HepG2 (cell line): ENCODE data around the gene PRDX6. TPM values are rescaled to one million over a fixed set of nuclear protein-coding genes. Genes with fewer than 3 reads are reported as not detected.
"Not testable (repeated sequence)": the region's sequence is repeated elsewhere in the genome, so short reads cannot be mapped to it uniquely, and the experiment has no call there.

Experiments used
- ATAC-seq: fragments of 200-7000 bp; cut with Tn5 transposase; 3 replicates; pipeline ENCODE4 v1.9.1; 2020; ENCODE audit warnings: mild to moderate bottlenecking, moderate library complexity
- BruUV-seq: library from RNA; stranded (reverse); fragments of 400-500 nt; replicated peaks from 2 replicates; lab custom pipeline; 2021; lab: Mats Ljungman, UMichigan
- CTCF ChIA-PET: fragments of 300-600 bp; formaldehyde crosslinking; extraction: SDS; loops from one replicate; lab custom pipeline; 2021; ENCODE audit warnings: low total read pairs, inconsistent platforms, low intra/inter-chr PET ratio; lab: Yijun Ruan, JAX
- POLR2A ChIA-PET: fragments of 350-600 bp; sonication (Branson Sonifier 250); formaldehyde crosslinking; loops from one replicate; lab custom pipeline; 2020; ENCODE audit warnings: antibody characterized with exemption, inconsistent platforms; lab: Yijun Ruan, JAX
- DNase-seq: peaks from one replicate; pipeline ENCODE4 v3.0.0-alpha.2; 2015; ENCODE audit warnings: low spot score
- FAIRE-seq: peaks from 3 replicates; lab custom pipeline; 2011; peaks lifted over from hg19 to GRCh38; lab: Jason Lieb, UNC
- H2AFZ ChIP-seq: one replicate; pipeline ENCODE4 v1.6.1; 2011; ENCODE audit warnings: low read length, inconsistent platforms
- H3K27ac ChIP-seq: fragments of 300-600 bp; 3 replicates; pipeline ENCODE4 v1.8.0; 2011; ENCODE audit warnings: mixed run types, mild to moderate bottlenecking, mixed read lengths, low read length, inconsistent platforms; ENCODE audit not compliant: insufficient read depth; ENCODE audit errors: extremely low read length
- H3K27me3 ChIP-seq, 2 experiments: fragments of 200-600 bp in 1 of 2; 2 replicates in 1 of 2; 3 replicates in 1 of 2; pipeline versions ENCODE4 v1.6.0 to v1.8.0; 2011; ENCODE audit warnings: low read length in 2 of 2, mild to moderate bottlenecking in 2 of 2, moderate library complexity in 2 of 2, inconsistent platforms in 1 of 2; ENCODE audit not compliant: insufficient read depth in 2 of 2, control insufficient read depth in 1 of 2
- H3K36me3 ChIP-seq, 2 experiments: fragments of 200-600 bp in 1 of 2; replicated peaks in 1 of 2; 2 replicates in 1 of 2; 3 replicates in 1 of 2; pipeline versions ENCODE4 v1.5.1 to v1.8.0; 2011; ENCODE audit warnings: low read length in 2 of 2, inconsistent platforms in 1 of 2; ENCODE audit not compliant: insufficient read depth in 2 of 2, control insufficient read depth in 1 of 2
- H3K4me1 ChIP-seq: 2 replicates; pipeline ENCODE4 v1.5.1; 2012; ENCODE audit warnings: low read length, inconsistent platforms; ENCODE audit not compliant: insufficient read depth
- H3K4me2 ChIP-seq: 2 replicates; pipeline ENCODE4 v1.6.0; 2011; ENCODE audit warnings: low read depth, low read length, inconsistent platforms
- H3K4me3 ChIP-seq, 3 experiments: fragments of 200-600 bp in 1 of 3; sonication (generic), shearing (Covaris generic) in 1 of 3; replicated peaks in 1 of 3; 2 replicates each; pipeline ENCODE4 v1.5.1; 2011 to 2016; ENCODE audit warnings: low read length in 3 of 3, inconsistent platforms in 2 of 3, low read depth in 2 of 3, mild to moderate bottlenecking in 2 of 3, control low read depth in 1 of 3, mixed read lengths in 1 of 3; ENCODE audit not compliant: insufficient read depth in 1 of 3
- H3K79me2 ChIP-seq: one replicate; pipeline ENCODE4 v1.6.1; 2011; ENCODE audit warnings: low read length, inconsistent platforms; ENCODE audit not compliant: insufficient read depth
- H3K9ac ChIP-seq: 2 replicates; pipeline ENCODE4 v1.6.0; 2011; ENCODE audit warnings: mild to moderate bottlenecking, low read depth, low read length, inconsistent platforms; ENCODE audit not compliant: insufficient read depth
- H3K9me3 ChIP-seq: 2 replicates; pipeline ENCODE4 v1.5.1; 2012; ENCODE audit warnings: mild to moderate bottlenecking, low read length
- H4K20me1 ChIP-seq: 2 replicates; pipeline ENCODE4 v1.6.0; 2011; ENCODE audit warnings: inconsistent platforms, mild to moderate bottlenecking, low read length, moderate library complexity; ENCODE audit not compliant: insufficient read depth
- AGO1 ChIP-seq: fragments of 200-400 bp; formaldehyde crosslinking; IDR thresholded peaks from 2 replicates; pipeline ENCODE4 v1.6.1; 2017; ENCODE audit warnings: mild to moderate bottlenecking, low read depth, low read length, moderate library complexity; ENCODE audit not compliant: poor library complexity, severe bottlenecking
- ATF1 ChIP-seq: IDR thresholded peaks from 2 replicates; pipeline ENCODE4 v1.6.1; 2016; ENCODE audit warnings: mild to moderate bottlenecking, control low read depth
- MAFK ChIP-seq, 2 experiments: IDR thresholded peaks in 1 of 2; conservative IDR thresholded peaks in 1 of 2; 2 replicates each; pipeline ENCODE4 v1.6.1; 2011; ENCODE audit warnings: improper control_type of control experiment in 2 of 2, low read length in 2 of 2
- MTF1 ChIP-seq: sonication (generic); formaldehyde crosslinking; IDR thresholded peaks from 2 replicates; pipeline ENCODE4 v1.5.0; 2020; ENCODE audit warnings: missing genetic modification reagents
- TRIM24 ChIP-seq: sonication (generic); formaldehyde crosslinking; IDR thresholded peaks from 2 replicates; pipeline ENCODE4 v1.8.0; 2022; ENCODE audit warnings: mild to moderate bottlenecking, missing genetic modification reagents
- ZNF333 ChIP-seq: sonication (generic); formaldehyde crosslinking; IDR thresholded peaks from 2 replicates; pipeline ENCODE4 v1.4.0; 2020; ENCODE audit warnings: mild to moderate bottlenecking, missing genetic modification reagents, borderline replicate concordance
- ZNF547 ChIP-seq: sonication (generic); formaldehyde crosslinking; IDR thresholded peaks from 2 replicates; pipeline ENCODE4 v1.5.1; 2020; ENCODE audit warnings: mild to moderate bottlenecking, missing genetic modification reagents
- ZNF746 ChIP-seq: sonication (generic); formaldehyde crosslinking; IDR thresholded peaks from 2 replicates; pipeline ENCODE4 v1.8.0; 2022; ENCODE audit warnings: mild to moderate bottlenecking, missing genetic modification reagents
- ZNF883 ChIP-seq: sonication (generic); formaldehyde crosslinking; IDR thresholded peaks from 2 replicates; pipeline ENCODE4 v1.5.1; 2020; ENCODE audit warnings: mild to moderate bottlenecking, missing genetic modification reagents; ENCODE audit errors: not compliant biosample characterization
- ZSCAN31 ChIP-seq: sonication (generic); formaldehyde crosslinking; IDR thresholded peaks from 2 replicates; pipeline ENCODE4 v1.5.0; 2020; ENCODE audit warnings: low read depth, mild to moderate bottlenecking, missing genetic modification reagents
- WGBS: methylation state at CpG from one replicate; pipeline ENCODE4 v1.1.6; 2017; ENCODE audit warnings: low lambda C conversion rate; 5-methylcytosine and 5-hydroxymethylcytosine counted together
- in situ Hi-C: cut with HindIII; loops from 2 replicates; pipeline ENCODE4 v1.10.0; 2017; ENCODE audit warnings: low pct_unique_long_range_greater_than_20kb; ENCODE audit not compliant: extremely low pct_ligation_motif_present
- intact Hi-C: fragments of 100-400 bp; cut with micrococcal nuclease; formaldehyde crosslinking; loops from one replicate; pipeline ENCODE4 v1.10.0; 2022; ENCODE audit not compliant: unreplicated experiment
- polyA plus RNA-seq, 8 experiments: library from polyadenylated mRNA; depleted of rRNA in 3 of 8; stranded (reverse) in 7 of 8; unstranded in 1 of 8; fragments of >200 nt; fragmentation: Illumina TruSeq in 4 of 8; extraction: Trizol in 4 of 8; gene quantifications; 2 replicates each; pipeline versions ENCODE4 v1.2.1 to v1.2.3, GENCODE V29; 2011 to 2016; ENCODE audit warnings: low read depth in 4 of 8, missing spikeins in 1 of 8, mixed read lengths in 1 of 8; ENCODE audit not compliant: insufficient read depth in 1 of 8
- total RNA-seq, 5 experiments: library from RNA; depleted of rRNA; stranded (reverse); fragments of >200 nt; fragmentation: Illumina TruSeq; extraction: Trizol; gene quantifications; 2 replicates each; pipeline ENCODE4 v1.2.3, GENCODE V29; 2016; ENCODE audit warnings: low read depth in 1 of 5

Gene PRDX6
- total and polyA plus RNA-seq, 2 of the 13 experiments (the other 11 are each of a cell fraction or from before 2014, with no cell fraction given), result 224 to 309 TPM

- in situ Hi-C loops, ATAC-seq, H3K79me2 ChIP-seq, H3K9ac ChIP-seq, FAIRE-seq, H3K27ac ChIP-seq, DNase-seq, intact Hi-C loops, POLR2A ChIA-PET, H4K20me1 ChIP-seq, H2AFZ ChIP-seq, BruUV-seq, H3K4me1 ChIP-seq, H3K9me3 ChIP-seq, H3K36me3 ChIP-seq, H3K27me3 ChIP-seq, H3K4me3 ChIP-seq, H3K4me2 ChIP-seq, CTCF ChIA-PET: not testable (repeated sequence)
- 44% methylated on average over 1 of the region's 1 CpG for WGBS
- peak in 1 of 2 experiments; percentile 10; a peak in 1 of 4 replicates for TF ChIP-seq MAFK (conservative IDR thresholded peaks at IDR 0.05 in 1 of 2, IDR thresholded peaks at IDR 0.05 in 1 of 2; ENCODE audit: low read length in 2 of 2)
Observed at GRCh38 chr1:173514503-173514902, 37.4 kb downstream of the PRDX6 start.

GRCh38 chr1:173520799-173521198 lies 43.7 kb downstream of the PRDX6 start:
- POLR2A ChIA-PET, result no interaction called here
- TF ChIP-seq ZNF547 (CRISPR knock-in tag), result no peak
- TF ChIP-seq MTF1 (CRISPR knock-in tag), result no peak
- no peak for TF ChIP-seq AGO1
- no peak for TF ChIP-seq ZNF333
- TF ChIP-seq ZNF883, result no peak
- TF ChIP-seq ZNF746 (CRISPR knock-in tag), result no peak
- TF ChIP-seq ATF1, result no peak
- no peak for TF ChIP-seq ZSCAN31
- TF ChIP-seq TRIM24 (CRISPR knock-in tag), result no peak
- no peak overlapping the region for H2AFZ ChIP-seq
- CTCF ChIA-PET, result interaction anchor here (0.7 kb wide), 1 partner anchor 120 kb away, joined by 3 read pairs; no protein-coding TSS in a partner anchor
- H3K4me1 ChIP-seq, result peaks cover 9% of the 10 kb centered on the region
- no peaks in the 10 kb centered on the region for H3K79me2 ChIP-seq
- in situ Hi-C loops (no loop called here), intact Hi-C loops (no loop called here)
- H3K9me3 ChIP-seq, result no peaks in the 10 kb centered on the region
- no peak for FAIRE-seq
- no peaks in the 10 kb centered on the region for H4K20me1 ChIP-seq
- no peak for ATAC-seq
- BruUV-seq, result no TSS peak
- H3K27me3 ChIP-seq, result no peaks in the 10 kb centered on the region
- no peak overlapping the region for H3K9ac ChIP-seq
- H3K27ac ChIP-seq, result no peak overlapping the region
- no peak for DNase-seq
- 50% methylated on average over 2 of the region's 2 CpGs for WGBS
- no peak overlapping the region for H3K4me3 ChIP-seq
- no peaks in the 10 kb centered on the region for H3K36me3 ChIP-seq
- H3K4me2 ChIP-seq, result no peak overlapping the region
